HG03378 (cell line): ENCODE results near the gene PERCC1.
"Not testable (repeated sequence)": the region's sequence is repeated elsewhere in the genome, so short reads cannot be mapped to it uniquely, and the experiment has no call there.

ENCODE experiments used
- ATAC-seq: cut with Tn5 transposase; IDR thresholded peaks from one replicate; pipeline ENCODE4 v1.9.1; 2021; ENCODE audit warnings: mild to moderate bottlenecking, moderate library complexity; ENCODE audit not compliant: unreplicated experiment

The PERCC1 gene

GRCh38 chr16:1466054-1466453 lies 35.2 kb downstream of the PERCC1 start:
- ATAC-seq: no peak

GRCh38 chr16:1466968-1467521 lies 36.2 kb downstream of the PERCC1 start:
- ATAC-seq: no peak

GRCh38 chr16:1468426-1468810 lies 37.5 kb downstream of the PERCC1 start:
- no peak for ATAC-seq

GRCh38 chr16:1469141-1469540 lies 38.3 kb downstream of the PERCC1 start:
- ATAC-seq: not testable (repeated sequence)

- ATAC-seq: no peak
These were observed 38.9 kb downstream of the PERCC1 start for GRCh38 chr16:1469693-1470201.

GRCh38 chr16:1470481-1471251 lies 39.8 kb downstream of the PERCC1 start:
- no peak for ATAC-seq

- no peak for ATAC-seq
These were observed 40.8 kb downstream of the PERCC1 start for GRCh38 chr16:1471569-1472194.

- ATAC-seq: no peak
These were observed 42.1 kb downstream of the PERCC1 start for GRCh38 chr16:1472974-1473373.

GRCh38 chr16:1474082-1474795 lies 43.4 kb downstream of the PERCC1 start:
- no peak for ATAC-seq

- ATAC-seq: peak; percentile 57
These were observed 44.1 kb downstream of the PERCC1 start, which contains the start of gene CLCN7 for GRCh38 chr16:1474796-1475551. Gene CLCN7, minus strand, starts transcription at chr16:1475028. Its CDS starts 54 bp downstream, at chr16:1474974.

- ATAC-seq: no peak
These were observed 44.8 kb downstream of the PERCC1 start for GRCh38 chr16:1475552-1476114.

- ATAC-seq: no peak
These were observed 46.2 kb downstream of the PERCC1 start for GRCh38 chr16:1477033-1477432.

- not testable (repeated sequence) for ATAC-seq
These were observed 48.1 kb downstream of the PERCC1 start for GRCh38 chr16:1478937-1479336.

- no peak for ATAC-seq
These were observed 51.3 kb downstream of the PERCC1 start for GRCh38 chr16:1481906-1482835.
